ENCODE results near the gene AP4E1.
"Not testable (repeated sequence)": the region's sequence is repeated elsewhere in the genome, so short reads cannot be mapped to it uniquely, and the experiment has no call there.

The AP4E1 gene

GRCh38 chr15:50953302-50953701 is 44.8 kb downstream of the AP4E1 start:
- DNase-seq: no peak

DNA sequence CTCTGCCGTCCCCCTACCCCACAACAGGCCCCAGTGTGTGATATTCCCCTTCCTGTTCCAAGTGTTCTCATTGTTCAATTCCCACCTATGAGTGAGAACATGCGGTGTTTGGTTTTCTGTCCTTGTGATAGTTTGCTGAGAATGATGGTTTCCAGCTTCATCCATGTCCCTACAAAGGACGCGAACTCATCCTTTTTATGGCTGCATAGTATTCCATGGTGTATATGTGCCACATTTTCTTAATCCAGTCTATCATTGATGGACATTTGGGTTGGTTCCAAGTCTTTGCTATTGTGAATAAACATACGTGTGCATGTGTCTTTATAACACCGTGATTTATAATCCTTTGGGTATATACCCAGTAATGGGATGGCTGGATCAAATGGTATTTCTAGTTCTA is 46.4 kb downstream of the AP4E1 start:
- not testable (repeated sequence) for DNase-seq

DNA sequence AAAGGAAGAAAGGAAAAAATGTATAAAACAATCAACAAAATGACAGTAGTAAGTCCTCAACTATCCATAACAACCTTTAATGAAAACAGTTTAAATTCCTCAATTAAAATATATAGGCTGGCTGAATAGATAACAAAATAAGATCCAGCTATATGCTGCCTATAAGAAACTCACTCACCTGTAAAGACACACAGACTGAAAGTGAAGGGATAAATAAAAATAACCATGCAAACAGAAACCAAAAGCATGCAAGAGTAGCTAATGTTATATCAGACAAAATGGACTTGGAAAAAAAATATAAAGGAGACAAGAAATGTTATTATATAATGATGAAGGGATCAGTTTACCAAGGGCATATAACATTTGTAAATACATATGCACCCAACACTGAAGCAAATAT is 51.2 kb downstream of the AP4E1 start:
- DNase-seq: no peak

- no peak for DNase-seq
Measured at GRCh38 chr15:50964075-50964474, 55.6 kb downstream of the AP4E1 start.

- no peak for DNase-seq
Measured at GRCh38 chr15:50968353-50968752, 59.9 kb downstream of the AP4E1 start.

- DNase-seq: no peak
Measured at GRCh38 chr15:50970524-50970923, 62.0 kb downstream of the AP4E1 start.

- no peak for DNase-seq
Measured at GRCh38 chr15:50971115-50971514, 62.6 kb downstream of the AP4E1 start.

DNA sequence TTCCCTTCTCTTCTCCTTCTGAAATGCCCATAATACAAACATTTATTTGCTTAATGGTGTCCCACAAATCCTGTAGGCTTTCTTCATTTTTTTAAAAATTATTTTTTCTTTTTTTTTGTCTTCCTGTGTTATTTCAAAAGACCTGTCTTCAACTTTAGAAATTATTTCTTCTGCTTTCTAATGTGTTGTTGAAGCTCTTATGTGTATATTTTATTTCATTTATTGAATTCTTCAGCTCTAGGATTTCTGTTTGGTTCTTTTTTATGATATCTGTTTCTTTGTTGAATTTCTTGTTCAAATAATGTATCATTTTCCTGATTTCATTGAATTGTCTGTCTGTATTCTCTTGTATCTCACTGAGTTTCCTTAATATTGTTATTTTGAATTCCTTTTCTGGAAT is 63.1 kb downstream of the AP4E1 start:
- DNase-seq: no peak

- DNase-seq: no peak
Measured at GRCh38 chr15:50973605-50974004, 65.1 kb downstream of the AP4E1 start.

- no peak for DNase-seq
Measured at GRCh38 chr15:50977162-50977561, 68.7 kb downstream of the AP4E1 start.

DNA sequence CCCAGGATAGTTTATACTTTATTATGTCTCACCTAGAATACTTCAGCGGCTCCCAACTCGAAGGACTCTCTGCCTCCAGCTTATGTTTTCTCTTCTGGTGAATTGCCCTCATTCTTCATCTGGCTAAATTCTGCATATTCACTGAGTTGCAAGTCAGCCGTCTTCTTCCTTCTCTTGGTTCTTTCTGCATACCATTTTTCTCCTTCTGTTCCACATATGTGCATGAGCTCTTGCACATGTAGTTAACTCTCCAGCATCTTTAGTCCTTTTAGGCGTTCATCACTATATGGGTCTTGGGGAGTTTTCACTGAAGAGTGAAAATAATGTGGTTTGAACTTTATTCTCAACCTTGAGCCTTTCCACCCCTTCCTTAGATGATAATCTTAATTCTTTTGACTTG is 70.1 kb downstream of the AP4E1 start:
- DNase-seq: no peak

DNA sequence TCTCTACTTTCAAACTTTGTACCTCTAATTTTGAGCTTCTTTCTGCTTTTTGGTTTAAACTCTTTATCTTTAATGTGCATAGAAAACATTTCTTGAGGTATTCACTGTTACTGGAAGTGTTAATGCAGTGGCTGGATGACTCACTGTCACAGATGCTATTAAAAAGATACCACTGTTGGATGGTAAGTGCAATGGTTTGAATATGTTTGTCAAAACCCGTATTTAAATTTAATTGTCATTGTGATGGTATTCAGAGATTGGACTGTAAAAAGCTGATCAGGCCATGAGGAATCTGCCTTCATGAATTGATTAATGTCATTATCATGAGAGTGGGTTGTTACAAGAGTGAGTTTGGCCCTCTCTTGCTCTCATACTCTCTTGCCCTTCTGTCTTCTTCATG is 70.6 kb downstream of the AP4E1 start:
- no peak for DNase-seq

- DNase-seq: no peak
Measured at GRCh38 chr15:50993598-50993997, 85.1 kb downstream of the AP4E1 start.

GRCh38 chr15:50996641-50997040 is 88.2 kb downstream of the AP4E1 start:
- no peak for DNase-seq

DNA sequence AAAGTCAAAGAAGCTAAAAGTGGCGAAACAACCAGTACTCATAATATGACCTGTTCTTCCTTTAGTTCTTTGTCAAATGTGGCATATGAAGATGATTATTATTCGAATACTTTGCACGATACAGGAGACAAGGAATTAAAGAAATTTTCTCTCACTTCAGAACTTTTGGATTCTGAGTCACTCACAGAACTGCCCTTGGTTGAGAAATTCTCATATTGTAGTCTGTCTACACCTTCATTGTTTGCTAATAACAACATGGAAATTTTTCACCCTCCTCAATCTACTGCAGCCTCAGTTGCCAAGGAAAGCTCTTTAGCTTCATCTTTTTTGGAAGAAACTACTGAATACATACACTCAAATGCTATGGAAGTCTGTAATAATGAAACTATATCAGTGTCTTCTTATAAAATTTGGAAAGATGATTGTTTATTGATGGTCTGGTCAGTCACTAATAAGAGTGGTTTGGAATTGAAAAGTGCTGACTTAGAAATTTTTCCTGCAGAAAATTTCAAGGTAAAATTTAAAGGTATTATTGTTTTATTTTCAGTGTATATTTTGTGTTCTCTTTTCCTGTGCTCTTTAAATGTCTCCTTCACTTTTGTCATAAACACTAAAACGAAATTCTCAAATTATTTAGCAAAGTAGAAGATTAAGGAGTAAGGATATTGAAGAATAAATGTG is 89.0 kb downstream of the AP4E1 start:
- no peak for DNase-seq

DNA sequence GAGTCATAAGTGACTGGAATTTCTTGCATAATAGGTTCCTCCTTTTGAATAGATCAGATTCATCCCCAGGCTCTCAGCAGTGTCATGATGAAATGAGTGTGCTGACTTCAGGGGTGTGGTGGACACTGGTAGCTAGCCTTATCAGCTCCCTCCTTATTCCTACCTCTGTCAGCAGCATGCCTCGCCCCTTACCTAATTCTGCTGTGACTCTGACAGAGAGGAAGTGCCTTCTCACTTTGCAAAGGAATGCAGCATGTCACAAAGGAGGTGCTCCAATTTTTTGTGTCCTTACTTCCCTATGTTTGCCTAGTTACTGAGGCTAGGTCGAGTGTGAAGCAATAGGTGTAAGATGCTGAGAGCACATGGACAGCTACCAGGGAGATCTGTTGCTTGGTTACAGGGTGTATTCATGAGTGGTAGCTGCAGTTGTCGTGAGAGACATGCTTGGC is 95.6 kb downstream of the AP4E1 start:
- no peak for DNase-seq

DNA sequence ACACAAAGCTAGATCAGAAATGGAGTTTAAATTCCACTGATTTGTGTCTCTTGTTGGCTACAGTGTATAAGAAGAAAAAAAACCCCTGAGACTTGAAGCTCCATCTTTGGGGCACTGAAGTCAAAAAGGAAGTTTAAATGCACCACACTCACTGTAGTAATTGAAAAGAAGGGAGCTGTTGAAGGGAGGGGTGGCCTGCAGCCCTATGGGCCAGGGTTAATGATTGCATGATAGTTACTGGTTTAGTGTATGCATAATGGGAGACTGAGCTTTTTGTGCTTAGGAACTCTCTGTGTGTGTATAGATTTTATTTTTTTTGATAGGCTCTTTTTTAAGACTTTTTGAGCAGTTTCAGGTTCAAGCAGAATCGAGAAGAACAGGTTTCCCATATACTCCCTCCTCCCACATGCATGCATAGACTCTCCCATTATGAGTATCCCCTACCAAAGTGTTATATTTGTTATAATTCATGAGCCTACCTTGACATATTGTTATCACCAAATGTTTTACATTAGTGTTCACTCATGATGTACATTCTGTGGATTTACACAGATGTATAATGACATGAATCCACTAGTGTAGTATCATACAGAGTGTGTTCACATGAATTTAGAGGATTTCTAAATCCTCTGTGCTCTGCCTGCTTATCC is 98.0 kb downstream of the AP4E1 start:
- DNase-seq: no peak

- no peak for DNase-seq
Measured at GRCh38 chr15:51007131-51007666, 98.7 kb downstream of the AP4E1 start.

- no peak for DNase-seq
Measured at GRCh38 chr15:51011212-51011611, 102.7 kb downstream of the AP4E1 start.

- no peak for DNase-seq
Measured at GRCh38 chr15:51016615-51017014, 108.1 kb downstream of the AP4E1 start.

DNA sequence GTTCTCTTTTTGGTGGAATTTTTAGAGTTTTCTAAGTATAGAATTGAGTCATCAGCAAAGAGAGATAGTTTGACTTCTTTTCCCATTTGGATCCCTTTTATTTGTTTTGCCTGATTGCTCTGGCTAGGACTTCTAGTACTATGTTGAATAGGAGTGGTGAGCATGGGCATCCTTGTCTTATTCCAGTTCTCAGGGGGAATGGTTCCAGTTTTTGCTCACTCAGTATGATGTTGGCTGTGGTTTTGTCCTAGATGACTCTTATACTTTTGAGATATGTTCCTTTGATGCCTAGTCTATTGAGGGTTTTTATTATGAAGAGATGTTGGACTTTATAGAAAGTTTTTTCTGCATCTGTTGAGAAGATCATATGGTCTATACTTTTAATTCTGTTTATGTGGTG is 113.7 kb downstream of the AP4E1 start:
- no peak for DNase-seq

DNA sequence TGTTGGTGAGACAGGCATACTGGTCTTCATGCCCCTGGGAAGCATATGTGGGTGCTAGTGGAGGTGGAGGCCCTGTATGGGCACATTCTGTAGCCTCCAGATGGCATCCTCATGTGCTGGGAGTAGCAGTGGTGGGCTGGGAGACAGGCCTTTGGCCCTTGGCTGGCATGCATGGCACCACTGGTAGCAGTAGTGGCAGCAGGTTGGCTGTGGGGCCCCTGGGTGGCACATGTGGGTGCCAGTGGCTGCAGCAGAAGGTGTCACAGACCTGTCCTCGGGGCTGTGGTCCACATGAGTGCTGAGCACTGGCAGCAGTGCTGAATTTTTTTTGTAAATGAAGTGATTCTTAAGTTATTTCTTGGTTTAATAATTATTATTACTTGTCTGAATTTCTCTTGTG is 115.0 kb downstream of the AP4E1 start:
- no peak for DNase-seq

DNA sequence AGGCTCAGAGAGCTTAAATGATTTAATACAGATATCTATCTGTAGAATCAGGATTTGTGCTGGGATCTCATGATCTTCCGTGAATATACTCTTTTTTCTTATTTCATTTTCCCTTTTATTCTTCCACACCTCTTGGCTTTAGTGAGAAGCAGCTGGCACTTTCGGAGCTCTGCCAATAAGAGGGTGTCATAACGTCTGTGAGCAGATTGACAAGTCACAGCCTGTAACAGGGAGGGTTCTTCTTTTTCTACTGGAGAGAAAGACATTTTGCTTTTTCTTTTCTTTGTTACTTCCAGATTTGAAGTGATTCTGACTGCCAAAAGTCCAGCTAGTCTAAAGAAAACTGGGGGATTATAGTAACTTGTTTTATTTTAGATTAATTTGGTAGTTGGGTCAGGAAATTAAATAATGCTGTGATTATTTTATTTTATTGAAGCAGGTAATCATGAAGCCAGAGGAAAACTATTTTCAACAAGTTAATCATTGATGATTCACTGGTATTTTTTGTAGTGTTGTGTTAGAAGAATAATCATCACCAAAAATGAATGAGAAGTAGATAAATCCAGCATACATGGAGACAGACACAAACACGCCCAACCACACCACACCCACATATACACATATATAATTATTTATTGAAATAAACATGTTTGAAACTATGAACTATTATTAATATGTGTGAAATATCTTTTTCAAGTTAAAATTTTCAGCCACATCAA is 116.4 kb downstream of the AP4E1 start:
- DNase-seq: no peak

GRCh38 chr15:51025454-51025846 is 117.0 kb downstream of the AP4E1 start:
- no peak for DNase-seq
